Omental fat pad (tissue), 4 donors: ENCODE results near the gene SDCBP2. TPM values are rescaled to one million over a fixed set of nuclear protein-coding genes. Genes with fewer than 3 reads are reported as not detected.
A peak's percentile ranks its signal among the peaks of the same experiment; 100 is the strongest.

Experiments
- ATAC-seq: fragments of 150-250 bp; one replicate; pipeline ENCODE4 v1.9.1; 2016; ENCODE audit warnings: mild to moderate bottlenecking, moderate library complexity; ENCODE audit not compliant: low FRiP score
- DNase-seq: peaks from one replicate; pipeline ENCODE4 v3.0.0-alpha.2; 2019; ENCODE audit warnings: low spot score
- total RNA-seq, 4 donors: library from RNA; depleted of rRNA; stranded (reverse); fragments of >200 nt; gene quantifications; one replicate each; pipeline ENCODE4 v1.1.0, GENCODE V29; 2016
- TF ChIP-seq, protein P1 (sequence below), 3 donors: fragments of 450-650 bp; IDR thresholded peaks; one replicate each; pipeline ENCODE4 v1.5.1; 2016 to 2017; ENCODE audit warnings: antibody characterized with exemption in 3 of 3, mild to moderate bottlenecking in 3 of 3, moderate library complexity in 2 of 3

Gene SDCBP2
- total RNA-seq, 4 donors from 2014 or later = 7.7 to 18.0 (median 9.8) TPM

DNA sequence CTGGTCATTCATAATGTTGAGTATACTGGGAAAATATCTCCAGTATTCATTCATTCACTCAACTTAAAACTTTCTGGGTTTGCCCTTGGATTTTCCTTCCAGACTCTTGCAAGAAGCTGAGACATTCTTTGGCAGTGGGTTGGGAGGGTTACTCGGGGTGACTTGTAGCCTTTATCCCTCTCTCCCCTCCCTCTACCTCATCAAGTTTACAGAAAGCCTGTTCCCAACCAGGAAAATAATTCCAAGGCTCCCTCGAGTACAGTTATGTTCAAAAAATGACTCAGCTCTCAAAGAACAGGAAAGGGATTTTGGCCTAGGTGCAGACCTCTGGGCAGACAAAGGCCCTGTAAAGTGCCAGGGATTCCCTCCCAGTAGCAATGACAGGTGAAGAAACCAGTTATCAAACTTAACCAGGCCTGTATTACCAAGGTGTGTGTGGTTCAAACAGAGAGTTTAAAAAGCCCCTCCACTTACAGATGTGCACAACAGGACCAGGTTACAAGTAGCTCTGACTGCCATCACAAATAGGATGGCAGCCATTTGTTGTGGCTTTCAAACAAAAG, 41.7 kb upstream of the SDCBP2 start:
- ATAC-seq (peak; percentile 62), DNase-seq (no peak)
- TF ChIP-seq, protein P1, sequence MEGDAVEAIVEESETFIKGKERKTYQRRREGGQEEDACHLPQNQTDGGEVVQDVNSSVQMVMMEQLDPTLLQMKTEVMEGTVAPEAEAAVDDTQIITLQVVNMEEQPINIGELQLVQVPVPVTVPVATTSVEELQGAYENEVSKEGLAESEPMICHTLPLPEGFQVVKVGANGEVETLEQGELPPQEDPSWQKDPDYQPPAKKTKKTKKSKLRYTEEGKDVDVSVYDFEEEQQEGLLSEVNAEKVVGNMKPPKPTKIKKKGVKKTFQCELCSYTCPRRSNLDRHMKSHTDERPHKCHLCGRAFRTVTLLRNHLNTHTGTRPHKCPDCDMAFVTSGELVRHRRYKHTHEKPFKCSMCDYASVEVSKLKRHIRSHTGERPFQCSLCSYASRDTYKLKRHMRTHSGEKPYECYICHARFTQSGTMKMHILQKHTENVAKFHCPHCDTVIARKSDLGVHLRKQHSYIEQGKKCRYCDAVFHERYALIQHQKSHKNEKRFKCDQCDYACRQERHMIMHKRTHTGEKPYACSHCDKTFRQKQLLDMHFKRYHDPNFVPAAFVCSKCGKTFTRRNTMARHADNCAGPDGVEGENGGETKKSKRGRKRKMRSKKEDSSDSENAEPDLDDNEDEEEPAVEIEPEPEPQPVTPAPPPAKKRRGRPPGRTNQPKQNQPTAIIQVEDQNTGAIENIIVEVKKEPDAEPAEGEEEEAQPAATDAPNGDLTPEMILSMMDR (IDR thresholded peaks at IDR 0.05) = no peak

DNA sequence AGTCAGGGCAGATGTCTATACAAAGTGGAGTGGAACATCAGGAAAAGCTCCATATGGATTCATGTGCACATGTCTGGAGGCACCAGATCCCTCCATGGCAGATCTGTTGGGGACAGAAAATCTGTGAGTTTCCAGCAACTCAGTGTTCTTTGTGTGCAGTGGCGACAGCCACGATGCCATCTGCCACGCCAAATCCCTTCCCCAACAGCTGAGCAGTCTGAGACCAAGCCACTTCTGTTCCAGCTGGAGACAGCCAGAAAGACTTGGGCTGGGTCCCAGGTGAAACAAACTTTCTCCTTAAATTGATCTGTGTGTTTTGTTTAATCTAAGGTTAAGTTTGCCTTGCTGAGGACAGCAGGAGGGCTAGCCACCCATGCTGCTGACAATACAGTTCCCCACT, 41.0 kb upstream of the SDCBP2 start:
- DNase-seq (no peak), ATAC-seq (no peak)
- TF ChIP-seq, protein P1 (IDR thresholded peaks at IDR 0.05) = no peak

DNA sequence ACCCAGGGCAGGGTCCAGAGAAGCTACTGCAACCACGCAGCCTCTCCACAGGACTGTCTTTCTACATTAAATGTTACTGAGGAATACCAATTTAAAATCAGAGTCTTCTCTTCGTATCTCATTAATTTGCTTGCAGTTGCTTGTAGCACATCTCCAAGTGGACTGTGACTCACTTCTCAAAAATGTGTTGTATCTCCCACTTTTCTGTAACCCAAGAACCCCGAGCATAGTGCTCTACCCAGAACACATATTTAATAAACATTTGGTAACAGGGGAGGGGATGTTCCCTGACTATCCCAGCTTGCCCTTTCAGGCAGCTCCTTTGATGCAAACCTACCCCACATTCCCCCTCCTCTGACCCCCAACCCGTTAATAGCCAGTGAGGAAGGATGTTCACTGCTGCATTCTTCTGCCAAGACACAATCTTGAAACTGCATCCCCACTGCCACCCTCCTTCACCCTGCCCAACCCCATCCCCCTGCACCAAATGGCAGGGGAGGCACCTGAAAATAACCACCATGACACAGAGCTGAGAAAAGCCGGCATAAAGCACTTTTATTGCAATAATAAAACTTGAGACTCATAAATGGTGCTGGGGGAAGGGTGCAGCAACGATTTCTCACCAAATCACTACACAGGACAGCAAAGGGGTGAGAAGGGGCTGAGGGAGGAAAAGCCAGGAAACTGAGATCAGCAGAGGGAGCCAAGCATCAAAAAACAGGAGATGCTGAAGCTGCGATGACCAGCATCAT, 39.7 kb upstream of the SDCBP2 start:
- TF ChIP-seq, protein P1 (IDR thresholded peaks at IDR 0.05) = no peak
- DNase-seq (no peak), ATAC-seq (peak; percentile 75)

DNA sequence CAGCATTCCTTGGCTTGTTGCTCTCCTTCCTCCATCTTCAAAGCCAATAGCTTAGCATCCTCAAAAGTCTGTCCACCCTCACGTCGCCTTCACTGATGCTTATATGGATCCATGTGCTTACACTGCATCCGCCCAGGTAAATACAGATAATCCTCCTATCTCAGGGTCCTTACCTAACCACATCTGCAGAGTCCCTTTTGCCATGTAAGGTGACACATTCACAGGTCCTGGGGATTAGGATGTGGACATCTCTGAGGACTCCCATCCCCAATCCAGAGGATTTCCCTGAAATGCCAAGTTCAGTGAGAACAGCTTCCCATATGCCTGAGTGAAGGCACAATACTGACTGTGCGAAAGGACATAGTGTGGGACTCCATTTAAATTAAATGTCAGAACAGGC, 38.5 kb upstream of the SDCBP2 start:
- no peak for DNase-seq
- TF ChIP-seq, protein P1 (IDR thresholded peaks at IDR 0.05) = no peak

DNA sequence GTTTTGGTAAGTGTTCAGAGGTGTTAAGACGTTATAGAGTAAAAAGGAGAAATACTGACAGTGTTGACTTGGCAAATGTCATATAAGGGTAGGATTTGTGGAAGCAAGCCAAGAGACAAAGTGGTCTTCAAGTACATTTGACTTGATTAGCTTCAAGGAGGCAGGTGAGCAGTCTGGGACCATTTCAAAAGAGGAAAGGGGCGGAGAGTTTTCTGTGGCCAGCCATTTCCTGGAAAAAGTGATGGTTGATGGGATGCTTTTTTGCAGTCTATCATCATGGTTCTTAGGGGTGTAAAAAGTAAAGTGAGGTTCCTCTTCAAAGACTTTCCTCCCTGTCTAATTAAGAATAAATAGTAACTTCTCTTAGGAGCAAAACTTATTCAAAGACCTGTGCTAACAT, 35.2 kb upstream of the SDCBP2 start:
- DNase-seq = no peak
- ATAC-seq = no peak
- TF ChIP-seq, protein P1 (IDR thresholded peaks at IDR 0.05) = no peak

More for the DNA sequence above, 38.5 kb upstream of the SDCBP2 start:
- no peak for ATAC-seq

DNA sequence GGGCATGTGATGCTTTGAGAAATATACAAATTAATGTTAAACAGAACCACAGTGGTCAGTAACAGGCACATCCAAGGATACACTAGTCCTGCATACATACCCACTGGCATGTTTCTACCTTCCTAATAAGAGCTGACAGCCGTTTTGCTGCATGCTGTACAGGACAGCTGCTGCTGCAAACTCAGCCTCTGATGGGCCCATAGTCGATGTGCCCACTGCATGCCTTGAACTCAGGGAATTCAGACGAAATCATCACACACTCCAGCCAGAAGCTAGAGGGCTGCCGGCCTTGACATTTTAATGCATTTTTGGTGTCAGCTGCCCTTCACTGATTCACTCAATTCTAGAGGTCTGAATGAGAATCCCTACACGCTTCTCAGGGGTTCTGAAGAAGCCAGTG, 34.6 kb upstream of the SDCBP2 start:
- ATAC-seq (no peak), DNase-seq (no peak)

More for the DNA sequence above, 34.6 kb upstream of the SDCBP2 start:
- TF ChIP-seq, protein P1 (IDR thresholded peaks at IDR 0.05) = no peak
